Tibial nerve (tissue), 4 donors: Measurements from ENCODE around the gene NATD1. TPM values are rescaled to one million over a fixed set of nuclear protein-coding genes. Genes with fewer than 3 reads are reported as not detected.

ENCODE experiments used
- DNase-seq, 2 donors: peaks; one replicate each; pipeline ENCODE4 v3.0.0-alpha.2; 2019; ENCODE audit warnings: low spot score in 2 of 2
- H3K27ac ChIP-seq, 4 donors: fragments of 200-600 bp; sonication (generic) in 3 of 4; one replicate each; pipeline ENCODE4 v1.5.1; 2017 to 2019; ENCODE audit warnings: mild to moderate bottlenecking in 1 of 4
- H3K27me3 ChIP-seq, 2 donors: fragments of 200-600 bp; sonication (generic) in 1 of 2; one replicate each; pipeline versions ENCODE4 v1.5.1 to v1.6.0; 2017 to 2019
- H3K36me3 ChIP-seq, 3 donors: fragments of 200-600 bp; sonication (generic); one replicate each; pipeline ENCODE4 v1.5.1; 2018 to 2019
- H3K4me1 ChIP-seq, 4 donors: fragments of 200-600 bp; sonication (generic) in 3 of 4; one replicate each; pipeline ENCODE4 v1.5.1; 2017 to 2019
- H3K4me3 ChIP-seq, 4 donors: fragments of 200-600 bp; sonication (generic) in 3 of 4; one replicate each; pipeline ENCODE4 v1.5.1; 2017 to 2019; ENCODE audit warnings: mild to moderate bottlenecking in 1 of 4, moderate library complexity in 1 of 4
- H3K9me3 ChIP-seq, 4 donors: fragments of 200-600 bp; sonication (generic) in 3 of 4; one replicate each; pipeline ENCODE4 v1.5.1; 2017 to 2019
- CTCF ChIP-seq, 5 experiments: fragments of 200-600 bp in 3 of 5; fragments of 450-650 bp in 2 of 5; sonication (generic) in 3 of 5; IDR thresholded peaks; one replicate each; pipeline ENCODE4 v1.5.1; 2016 to 2019; ENCODE audit warnings: antibody characterized with exemption in 5 of 5, mild to moderate bottlenecking in 3 of 5, moderate library complexity in 2 of 5
- EP300 ChIP-seq, 2 donors: sonication (generic); formaldehyde crosslinking; IDR thresholded peaks; one replicate each; pipeline ENCODE4 v1.6.1; 2017; ENCODE audit warnings: antibody characterized with exemption in 2 of 2, mild to moderate bottlenecking in 1 of 2
- POLR2A ChIP-seq, 2 donors: fragments of 450-650 bp; IDR thresholded peaks; one replicate each; pipeline ENCODE4 v1.6.1; 2017; ENCODE audit warnings: antibody characterized with exemption in 2 of 2, mild to moderate bottlenecking in 2 of 2, moderate library complexity in 2 of 2
- WGBS, 2 donors: methylation state at CpG; one replicate each; pipeline ENCODE4 v1.1.5; 2018; 5-methylcytosine and 5-hydroxymethylcytosine counted together
- total RNA-seq, 4 donors: library from RNA; depleted of rRNA; stranded (reverse); fragments of >200 nt; gene quantifications; one replicate each; pipeline ENCODE4 v1.1.0, GENCODE V29; 2016

NATD1 gene
- total RNA-seq, 4 donors from 2014 or later, result 5.7 to 12.0 (median 10.8) TPM

GRCh38 chr17:21286066-21286770 lies 33.0 kb upstream of the NATD1 start:
- 7 to 9% methylated on average over 14 to 16 of the region's 16 CpGs for WGBS, 2 donors
- H3K4me1 ChIP-seq, result peaks cover 0 to 61% (median 42%) of the 10 kb centered on the region in 4 donors

GRCh38 chr17:21285164-21286065 lies 32.2 kb upstream of the NATD1 start:
- peak overlapping the region; percentile 60 to 94 (median 90) for H3K27ac ChIP-seq
- peaks cover 0 to 60% (median 42%) of the 10 kb centered on the region in 4 donors for H3K4me1 ChIP-seq
- TF ChIP-seq CTCF (IDR thresholded peaks at IDR 0.05), result no peak
- TF ChIP-seq POLR2A (IDR thresholded peaks at IDR 0.05), result no peak
- no peak for TF ChIP-seq EP300 (IDR thresholded peaks at IDR 0.05)
- H3K27me3 ChIP-seq, result no peaks in the 10 kb centered on the region
- 3 to 5% methylated on average over 16 of the region's 16 CpGs for WGBS, 2 donors
- H3K36me3 ChIP-seq, result no peaks in the 10 kb centered on the region
- H3K4me3 ChIP-seq, result peak overlapping the region; percentile 62 to 93 (median 88)
- no peak for DNase-seq
- no peaks in the 10 kb centered on the region for H3K9me3 ChIP-seq

More at GRCh38 chr17:21286066-21286770, 33.0 kb upstream of the NATD1 start:
- no peaks in the 10 kb centered on the region for H3K36me3 ChIP-seq
- no peaks in the 10 kb centered on the region for H3K9me3 ChIP-seq
- peak; percentile 80 to 87 for DNase-seq
- peak overlapping the region; percentile 62 to 93 (median 88) for H3K4me3 ChIP-seq
- H3K27me3 ChIP-seq, result no peaks in the 10 kb centered on the region
- peak overlapping the region; percentile 60 to 94 (median 90) for H3K27ac ChIP-seq
- TF ChIP-seq CTCF (IDR thresholded peaks at IDR 0.05) (peak in 1 of 5 experiments; percentile 8), EP300 (IDR thresholded peaks at IDR 0.05) (peak; percentile 21 to 87), POLR2A (IDR thresholded peaks at IDR 0.05) (peak; percentile 27 to 35)

GRCh38 chr17:21284319-21285163 lies 31.3 kb upstream of the NATD1 start, which contains the start of gene MAP2K3:
Gene MAP2K3 (plus strand): TSS chr17:21284711. CDS start chr17:21284921, 210 bp downstream.
- peak; percentile 99 for DNase-seq
- Histone ChIP-seq H3K27me3 (no peaks in the 10 kb centered on the region), H3K4me3 (peak within 1 kb of the TSS; percentile 62 to 93 (median 88)), H3K9me3 (no peaks in the 10 kb centered on the region), H3K36me3 (no peaks in the 10 kb centered on the region), H3K4me1 (peaks cover 0 to 61% (median 39%) of the 10 kb centered on the region in 4 donors), H3K27ac (peak within 1 kb of the TSS; percentile 60 to 94 (median 90))
- peak in 1 of 2 donors; percentile 79 for TF ChIP-seq EP300 (IDR thresholded peaks at IDR 0.05)
- TF ChIP-seq CTCF (IDR thresholded peaks at IDR 0.05), result peak in 1 of 5 experiments; percentile 41
- TF ChIP-seq POLR2A (IDR thresholded peaks at IDR 0.05), result peak; percentile 85 to 96
- WGBS, 2 donors, result 0 to 1% methylated on average over 57 to 79 of the region's 88 CpGs

- H3K36me3 ChIP-seq, result no peaks in the 10 kb centered on the region
- no peaks in the 10 kb centered on the region for H3K9me3 ChIP-seq
- H3K27me3 ChIP-seq, result no peaks in the 10 kb centered on the region
- 15 to 17% methylated on average over 29 to 42 of the region's 49 CpGs for WGBS, 2 donors
- no peak for TF ChIP-seq POLR2A (IDR thresholded peaks at IDR 0.05)
- no peak for TF ChIP-seq CTCF (IDR thresholded peaks at IDR 0.05)
- TF ChIP-seq EP300 (IDR thresholded peaks at IDR 0.05), result no peak
- H3K27ac ChIP-seq, result peak overlapping the region; percentile 26 to 92 (median 87)
- H3K4me3 ChIP-seq, result peak overlapping the region; percentile 62 to 90 (median 84)
- peak in 1 of 2 donors; percentile 16 for DNase-seq
- H3K4me1 ChIP-seq, result peaks cover 0 to 59% (median 32%) of the 10 kb centered on the region in 4 donors
Measured at GRCh38 chr17:21283482-21284318, 30.5 kb upstream of the NATD1 start.
